Naive thymus-derived CD8-positive, alpha-beta T cell (primary cell): ENCODE measurements around the gene DNAH8. TPM values are rescaled to one million over a fixed set of nuclear protein-coding genes. Genes with fewer than 3 reads are reported as not detected.

Experiments
- ATAC-seq, 2 donors: fragments of 150-1000 bp; cut with Tn5 transposase in 1 of 2; sonication (Bioruptor Pico), chemical (Tn5 transposase) in 1 of 2; 1 replicate in 1 of 2; 2 replicates in 1 of 2; pipeline ENCODE4 v1.10.0; 2021; ENCODE audit warnings: mild to moderate bottlenecking in 2 of 2, moderate library complexity in 2 of 2
- POLR2A ChIA-PET: fragments of 350-600 bp; sonication (Branson Sonifier 250); formaldehyde crosslinking; loops from one replicate; lab custom pipeline; 2021; ENCODE audit warnings: antibody characterized with exemption; lab: Charles Lee
- DNase-seq, 10 donors: peaks; one replicate each; pipeline versions ENCODE4 v3.0.0 to v3.0.0-alpha.2; 2020 to 2022
- H3K27ac Mint-ChIP-seq, 10 donors: one replicate each; pipeline ENCODE4 v1.8.0; 2020 to 2022; ENCODE audit warnings: mild to moderate bottlenecking in 10 of 10, mixed read lengths in 10 of 10, moderate library complexity in 4 of 10, inconsistent platforms in 1 of 10
- H3K27me3 Mint-ChIP-seq, 5 donors: one replicate each; pipeline ENCODE4 v1.8.0; 2021 to 2022; ENCODE audit warnings: mixed read lengths in 5 of 5
- H3K36me3 Mint-ChIP-seq, 3 donors: one replicate each; pipeline ENCODE4 v1.8.0; 2020 to 2022; ENCODE audit warnings: mixed read lengths in 3 of 3, mild to moderate bottlenecking in 2 of 3, inconsistent platforms in 1 of 3
- H3K4me1 Mint-ChIP-seq, 4 donors: one replicate each; pipeline ENCODE4 v1.8.0; 2021 to 2022; ENCODE audit warnings: mixed read lengths in 4 of 4
- H3K4me3 Mint-ChIP-seq, 10 donors: one replicate each; pipeline ENCODE4 v1.8.0; 2020 to 2022; ENCODE audit warnings: mild to moderate bottlenecking in 10 of 10, mixed read lengths in 10 of 10, moderate library complexity in 6 of 10, inconsistent platforms in 1 of 10
- H3K9me3 Mint-ChIP-seq, 9 donors: one replicate each; pipeline ENCODE4 v1.8.0; 2020 to 2022; ENCODE audit warnings: mixed read lengths in 9 of 9, mild to moderate bottlenecking in 3 of 9, inconsistent platforms in 1 of 9, moderate library complexity in 1 of 9
- polyA plus RNA-seq, 3 donors: library from polyadenylated mRNA; unstranded; fragments of 300-500 nt; fragmentation: Illumina TruSeq; gene quantifications; one replicate each; pipeline ENCODE4 v1.2.3, GENCODE V29; 2021
- total RNA-seq, 8 experiments: library from RNA in 2 of 8; stranded (reverse) in 2 of 8; gene quantifications; one replicate each; pipeline ENCODE4 v1.2.3 and lab custom pipeline; 2021 to 2026

The DNAH8 gene
- total and polyA plus RNA-seq, 5 experiments from 2014 or later: not detected

GRCh38 chr6:38805692-38806091, 90.6 kb downstream of the DNAH8 start:
- Mint-ChIP-seq H3K36me3 (no peaks in the 10 kb centered on the region), H3K27ac (no peak overlapping the region), H3K4me3 (no peak overlapping the region), H3K27me3 (peaks cover 18 to 55% (median 30%) of the 10 kb centered on the region in 5 donors), H3K9me3 (peaks cover 0 to 2% (median 0%) of the 10 kb centered on the region in 9 donors), H3K4me1 (no peaks in the 10 kb centered on the region)
- ATAC-seq: no peak
- DNase-seq: no peak
- POLR2A ChIA-PET: no interaction called here

- peaks cover 0 to 2% (median 0%) of the 10 kb centered on the region in 9 donors for H3K9me3 Mint-ChIP-seq
- no peaks in the 10 kb centered on the region for H3K36me3 Mint-ChIP-seq
- POLR2A ChIA-PET: no interaction called here
Observed at GRCh38 chr6:38806271-38806670, 91.2 kb downstream of the DNAH8 start.

DNA sequence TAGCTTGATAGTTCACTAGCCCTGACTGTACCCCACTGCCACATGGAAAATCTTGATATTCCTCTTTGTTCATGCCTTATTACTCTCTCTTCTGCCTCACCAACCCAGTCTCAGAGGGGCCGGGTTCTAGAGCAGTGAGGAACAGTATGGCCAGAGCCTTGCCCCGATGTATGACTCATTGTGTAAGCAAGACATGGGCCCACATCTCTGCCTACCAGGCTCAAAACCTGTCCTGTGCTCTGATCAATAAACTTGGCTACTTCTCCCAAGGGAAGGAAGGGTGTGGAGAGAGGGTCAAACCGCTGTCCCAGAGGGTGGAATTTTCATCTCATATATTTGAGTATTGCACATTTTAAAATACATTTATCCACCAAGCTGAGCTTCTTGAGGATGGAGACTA, 91.7 kb downstream of the DNAH8 start:
- POLR2A ChIA-PET: no interaction called here
- Mint-ChIP-seq H3K4me3 (no peak overlapping the region), H3K9me3 (peaks cover 0 to 2% (median 0%) of the 10 kb centered on the region in 9 donors), H3K36me3 (no peaks in the 10 kb centered on the region), H3K4me1 (no peaks in the 10 kb centered on the region), H3K27me3 (peaks cover 12 to 47% (median 23%) of the 10 kb centered on the region in 5 donors), H3K27ac (no peak overlapping the region)
- ATAC-seq: no peak
- no peak for DNase-seq

More at GRCh38 chr6:38806271-38806670, 91.2 kb downstream of the DNAH8 start:
- Mint-ChIP-seq H3K4me3 (no peak overlapping the region), H3K27me3 (peaks cover 15 to 50% (median 27%) of the 10 kb centered on the region in 5 donors), H3K27ac (no peak overlapping the region), H3K4me1 (no peaks in the 10 kb centered on the region)
- DNase-seq: no peak
- ATAC-seq: no peak

DNA sequence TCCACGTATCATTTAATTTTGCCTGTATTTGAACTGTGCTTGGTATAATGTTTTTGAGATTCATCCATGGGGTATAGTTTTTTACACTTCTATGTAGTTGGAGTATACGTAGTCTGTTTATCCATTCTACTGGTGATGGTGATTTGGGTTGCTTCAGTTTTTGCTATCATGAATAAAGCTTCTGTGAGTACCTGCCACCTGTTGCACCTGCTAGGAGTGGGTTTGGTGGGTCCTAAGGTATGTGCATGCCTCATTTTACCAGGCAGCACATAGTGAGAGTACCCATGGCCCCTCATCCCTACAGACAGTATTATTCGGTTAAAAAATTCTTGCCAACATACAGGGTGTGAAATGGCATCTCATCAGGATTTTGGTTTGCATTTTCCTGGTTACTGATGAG, 92.9 kb downstream of the DNAH8 start:
- POLR2A ChIA-PET: no interaction called here
- no peaks in the 10 kb centered on the region for H3K4me1 Mint-ChIP-seq
- no peak overlapping the region for H3K4me3 Mint-ChIP-seq
- peaks cover 18 to 59% (median 28%) of the 10 kb centered on the region in 5 donors for H3K27me3 Mint-ChIP-seq
- peaks cover 0 to 2% (median 0%) of the 10 kb centered on the region in 9 donors for H3K9me3 Mint-ChIP-seq
- ATAC-seq (no peak), DNase-seq (no peak)
- no peak overlapping the region for H3K27ac Mint-ChIP-seq
- no peaks in the 10 kb centered on the region for H3K36me3 Mint-ChIP-seq

DNA sequence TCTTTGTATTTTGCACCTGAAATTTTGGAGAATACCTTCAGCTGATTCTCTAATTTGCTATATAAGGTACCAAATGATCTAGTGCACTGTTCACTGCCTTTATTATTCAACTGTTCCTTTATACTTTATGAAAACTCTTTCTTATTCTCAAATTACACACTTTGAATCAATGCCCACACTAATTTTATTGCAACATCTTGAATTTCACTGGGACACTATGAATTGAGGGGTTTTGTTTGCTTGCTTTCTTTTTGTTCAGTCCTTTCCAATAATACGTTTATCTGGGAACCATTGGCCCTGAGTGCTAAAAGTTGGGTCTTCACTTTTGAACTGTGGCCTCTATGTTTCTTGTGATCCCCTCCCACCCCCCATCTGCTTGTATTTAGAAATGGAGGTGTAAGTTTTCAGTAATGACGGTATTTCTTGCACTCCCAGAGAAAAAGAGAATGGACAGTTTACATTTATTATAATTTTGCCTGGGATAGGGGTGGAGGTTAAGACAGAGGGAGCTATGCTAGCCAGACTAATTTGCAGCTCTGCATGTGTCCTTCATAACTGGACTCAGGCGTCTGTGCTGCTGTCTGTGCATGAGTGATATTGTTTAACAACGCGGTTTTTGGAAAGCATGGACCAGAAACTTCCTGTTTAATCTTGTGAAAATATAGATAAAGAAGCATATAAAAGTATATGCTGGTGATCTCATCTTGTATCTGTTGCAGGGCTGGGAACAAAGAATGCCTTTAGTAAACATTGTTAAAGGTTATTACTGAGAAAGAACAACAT, 98.1 kb downstream of the DNAH8 start:
- Mint-ChIP-seq H3K27me3 (peaks cover 20 to 62% (median 33%) of the 10 kb centered on the region in 5 donors), H3K27ac (no peak overlapping the region), H3K9me3 (no peaks in the 10 kb centered on the region), H3K36me3 (no peaks in the 10 kb centered on the region), H3K4me1 (no peaks in the 10 kb centered on the region), H3K4me3 (no peak overlapping the region)
- POLR2A ChIA-PET: interaction anchor here (0.7 kb wide), 1 partner anchor 460 kb away, joined by 3 read pairs; no protein-coding TSS in a partner anchor
- ATAC-seq (no peak), DNase-seq (no peak)

DNA sequence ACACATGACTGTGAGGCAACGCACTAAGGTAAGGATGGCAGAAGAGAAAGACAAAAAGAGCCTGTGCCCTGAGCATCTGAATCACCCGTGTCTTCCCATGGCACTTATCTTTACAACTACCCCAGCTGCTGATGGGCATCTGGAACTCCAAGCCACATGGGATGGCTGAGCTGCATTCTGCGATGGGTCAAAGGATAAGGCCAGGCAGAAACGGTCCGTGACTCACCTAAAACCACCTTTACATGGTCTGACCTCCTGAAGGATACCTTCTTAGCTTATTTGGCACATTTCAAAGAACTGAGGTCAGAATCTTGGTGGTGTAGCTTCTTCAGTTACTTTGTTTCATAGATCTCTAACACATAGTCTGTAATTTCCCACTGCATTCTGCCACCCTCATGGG, 99.7 kb downstream of the DNAH8 start:
- H3K4me1 Mint-ChIP-seq: no peaks in the 10 kb centered on the region

DNA sequence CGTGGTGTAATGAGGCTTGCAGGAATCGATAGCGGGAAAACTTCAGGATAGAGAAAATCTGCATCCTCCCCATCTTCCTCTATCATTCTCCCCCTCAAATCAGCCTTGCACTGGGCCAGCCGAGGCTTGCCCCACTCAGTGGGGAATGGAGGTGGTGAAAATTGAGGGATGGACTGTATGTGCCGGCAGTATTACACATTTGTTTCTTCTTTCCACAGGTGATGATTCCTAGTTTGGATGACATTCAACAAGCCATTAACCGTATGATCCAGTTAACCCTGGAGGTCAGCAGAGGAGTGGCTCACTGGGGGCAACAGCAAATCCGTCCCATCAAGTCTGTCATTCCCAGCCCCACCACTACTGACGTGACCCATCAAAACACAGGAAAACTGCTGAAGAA, 100.1 kb downstream of the DNAH8 start:
- H3K4me3 Mint-ChIP-seq: no peak overlapping the region
- H3K27ac Mint-ChIP-seq: no peak overlapping the region
- H3K4me1 Mint-ChIP-seq: no peaks in the 10 kb centered on the region
- POLR2A ChIA-PET: no interaction called here
- DNase-seq (no peak), ATAC-seq (no peak)
- peaks cover 23 to 67% (median 35%) of the 10 kb centered on the region in 5 donors for H3K27me3 Mint-ChIP-seq
- H3K36me3 Mint-ChIP-seq: no peaks in the 10 kb centered on the region
- H3K9me3 Mint-ChIP-seq: no peaks in the 10 kb centered on the region

More for the DNA sequence above, 99.7 kb downstream of the DNAH8 start:
- ATAC-seq (no peak), DNase-seq (no peak)
- Mint-ChIP-seq H3K27me3 (peaks cover 23 to 67% (median 39%) of the 10 kb centered on the region in 5 donors), H3K9me3 (no peaks in the 10 kb centered on the region), H3K4me3 (no peak overlapping the region), H3K27ac (no peak overlapping the region), H3K36me3 (no peaks in the 10 kb centered on the region)
- POLR2A ChIA-PET: no interaction called here

- no peak for ATAC-seq
- no peaks in the 10 kb centered on the region for H3K36me3 Mint-ChIP-seq
- no peak for DNase-seq
Observed at GRCh38 chr6:38818691-38819090, 103.6 kb downstream of the DNAH8 start.

GRCh38 chr6:38822963-38823362, 107.9 kb downstream of the DNAH8 start:
- H3K4me1 Mint-ChIP-seq: no peaks in the 10 kb centered on the region
- peaks cover 0 to 15% (median 6%) of the 10 kb centered on the region in 5 donors for H3K27me3 Mint-ChIP-seq
- POLR2A ChIA-PET: no interaction called here
- H3K9me3 Mint-ChIP-seq: peaks cover 0 to 5% (median 0%) of the 10 kb centered on the region in 9 donors
- no peak overlapping the region for H3K27ac Mint-ChIP-seq
- DNase-seq: no peak
- H3K36me3 Mint-ChIP-seq: no peaks in the 10 kb centered on the region
- ATAC-seq: no peak
- no peak overlapping the region for H3K4me3 Mint-ChIP-seq

More at GRCh38 chr6:38818691-38819090, 103.6 kb downstream of the DNAH8 start:
- H3K4me3 Mint-ChIP-seq: no peak overlapping the region
- POLR2A ChIA-PET: no interaction called here
- no peak overlapping the region for H3K27ac Mint-ChIP-seq
- H3K9me3 Mint-ChIP-seq: no peaks in the 10 kb centered on the region
- no peaks in the 10 kb centered on the region for H3K4me1 Mint-ChIP-seq
- peaks cover 17 to 45% (median 31%) of the 10 kb centered on the region in 5 donors for H3K27me3 Mint-ChIP-seq

DNA sequence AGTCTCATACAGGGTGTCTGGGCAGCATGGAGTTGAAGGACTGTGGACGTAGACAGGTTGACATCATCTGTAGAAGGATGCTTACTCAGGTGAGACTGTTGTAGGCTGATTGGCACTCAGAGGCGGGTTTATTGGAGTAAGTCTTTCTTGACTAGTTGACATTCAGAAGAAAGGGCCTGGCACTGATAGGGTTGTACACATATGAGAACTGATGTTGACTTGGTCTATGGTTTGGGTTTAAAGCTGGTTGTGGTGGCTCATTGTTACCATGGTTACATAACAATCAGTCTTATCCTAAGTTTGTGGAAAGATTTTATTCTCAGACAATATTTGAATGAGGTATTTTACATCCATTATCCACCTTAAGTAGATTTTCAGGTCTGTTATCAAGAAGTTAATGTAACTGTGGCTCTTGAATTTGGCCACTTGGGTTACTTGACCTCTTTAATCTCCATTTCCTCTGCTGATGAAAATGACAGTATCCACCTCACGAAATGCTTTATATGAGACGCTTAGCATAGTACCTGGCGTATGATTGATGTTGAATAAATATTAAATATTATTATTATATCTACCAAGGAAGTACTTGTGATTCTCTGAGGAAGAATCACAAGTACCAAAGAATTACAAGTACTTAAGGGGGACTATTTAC, 109.3 kb downstream of the DNAH8 start:
- Mint-ChIP-seq H3K9me3 (peaks cover 0 to 9% (median under 1%) of the 10 kb centered on the region in 9 donors), H3K27me3 (peaks cover 3 to 13% (median 7%) of the 10 kb centered on the region in 5 donors), H3K27ac (no peak overlapping the region), H3K4me3 (no peak overlapping the region), H3K36me3 (peaks cover 0 to 2% (median 0%) of the 10 kb centered on the region in 3 donors), H3K4me1 (no peaks in the 10 kb centered on the region)
- POLR2A ChIA-PET: no interaction called here
- no peak for DNase-seq
- ATAC-seq: no peak

DNA sequence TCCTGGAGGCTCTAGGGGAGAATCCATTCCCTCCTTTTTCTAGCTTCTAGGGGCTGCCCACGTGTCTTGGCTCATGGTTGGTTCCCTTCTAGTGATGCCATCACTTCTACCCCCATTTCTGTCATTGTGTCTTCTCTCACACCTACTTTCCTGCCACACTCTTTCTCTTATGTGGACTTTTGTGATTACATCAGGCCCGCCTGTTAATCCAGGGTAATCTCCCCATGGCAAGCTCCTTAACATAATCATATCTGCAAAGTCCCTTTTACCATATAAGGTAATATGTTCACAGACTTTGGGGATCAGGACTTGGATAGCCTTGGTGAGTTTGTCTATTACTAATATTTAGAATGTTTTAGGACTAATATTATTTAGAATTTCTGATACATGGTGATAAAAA, 111.9 kb downstream of the DNAH8 start:
- no peaks in the 10 kb centered on the region for H3K4me1 Mint-ChIP-seq
- ATAC-seq (no peak), DNase-seq (no peak)
- H3K9me3 Mint-ChIP-seq: peaks cover 0 to 18% (median 6%) of the 10 kb centered on the region in 9 donors
- peaks cover 7 to 17% (median 11%) of the 10 kb centered on the region in 5 donors for H3K27me3 Mint-ChIP-seq
- H3K4me3 Mint-ChIP-seq: no peak overlapping the region
- no peak overlapping the region for H3K27ac Mint-ChIP-seq
- POLR2A ChIA-PET: no interaction called here
- peaks cover 0 to 6% (median 6%) of the 10 kb centered on the region in 3 donors for H3K36me3 Mint-ChIP-seq

DNA sequence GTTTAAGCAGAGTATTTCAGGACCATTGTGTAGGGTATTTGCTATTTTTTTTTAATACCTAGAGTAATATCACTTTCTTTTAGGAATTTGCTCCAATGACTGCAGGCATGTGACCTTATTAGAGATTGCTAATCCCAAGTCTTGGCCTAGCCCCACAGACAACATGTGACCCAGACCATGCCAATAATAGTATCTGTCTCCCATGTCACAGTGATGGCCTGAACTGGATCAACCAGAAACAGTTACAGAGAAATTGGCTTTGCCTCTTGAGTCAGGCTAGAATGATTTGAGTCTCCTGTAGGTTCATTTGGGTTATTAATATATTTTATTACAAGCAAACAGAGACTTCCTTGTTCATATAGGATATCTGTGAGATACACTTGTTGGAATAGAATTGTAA, 116.8 kb downstream of the DNAH8 start:
- Mint-ChIP-seq H3K27ac (no peak overlapping the region), H3K4me1 (no peaks in the 10 kb centered on the region), H3K9me3 (peaks cover 0 to 18% (median 6%) of the 10 kb centered on the region in 9 donors), H3K36me3 (peaks cover 0 to 6% (median 6%) of the 10 kb centered on the region in 3 donors), H3K27me3 (peaks cover 9 to 23% (median 15%) of the 10 kb centered on the region in 5 donors), H3K4me3 (no peak overlapping the region)
- ATAC-seq (no peak), DNase-seq (no peak)
- POLR2A ChIA-PET: no interaction called here

DNA sequence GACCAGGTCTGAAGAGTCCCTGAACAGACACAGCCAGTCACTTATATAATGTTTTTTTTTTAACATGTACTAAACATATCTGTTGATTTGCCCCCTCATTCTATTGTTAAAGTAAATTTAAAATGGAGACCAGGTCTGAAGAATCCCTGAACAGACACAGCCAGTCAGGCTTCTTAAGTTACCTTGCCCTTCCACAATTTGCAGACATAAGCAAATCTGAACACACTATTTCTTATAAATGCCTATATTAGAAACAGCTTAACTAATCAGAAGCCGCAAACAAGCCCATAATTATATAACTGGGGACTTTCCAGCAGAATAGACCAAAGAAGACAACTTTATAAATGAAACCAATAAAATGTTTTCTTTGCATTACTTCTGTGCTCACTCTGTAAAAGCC, 118.2 kb downstream of the DNAH8 start:
- Mint-ChIP-seq H3K36me3 (peaks cover 0 to 6% (median 6%) of the 10 kb centered on the region in 3 donors), H3K27me3 (peaks cover 9 to 23% (median 15%) of the 10 kb centered on the region in 5 donors), H3K4me3 (no peak overlapping the region), H3K4me1 (no peaks in the 10 kb centered on the region), H3K27ac (no peak overlapping the region), H3K9me3 (peaks cover 0 to 18% (median 6%) of the 10 kb centered on the region in 9 donors)
- POLR2A ChIA-PET: no interaction called here
- ATAC-seq: no peak
- no peak for DNase-seq
